ENCODE data around the gene TPCN2.

TPCN2 gene

GRCh38 chr11:69162505-69162904, 113.8 kb downstream of the TPCN2 start:
- Mint-ChIP-seq H3K27ac (no peak overlapping the region), H3K36me3 (peaks cover 6% of the 10 kb centered on the region), H3K9me3 (peaks cover 7% of the 10 kb centered on the region), H3K4me1 (peaks cover 11% of the 10 kb centered on the region), H3K27me3 (no peaks in the 10 kb centered on the region), H3K4me3 (no peak overlapping the region)

- peaks cover 7% of the 10 kb centered on the region for H3K9me3 Mint-ChIP-seq
- H3K4me1 Mint-ChIP-seq: peaks cover 11% of the 10 kb centered on the region
- no peaks in the 10 kb centered on the region for H3K27me3 Mint-ChIP-seq
- H3K36me3 Mint-ChIP-seq: peaks cover 6% of the 10 kb centered on the region
- no peak overlapping the region for H3K27ac Mint-ChIP-seq
- no peak overlapping the region for H3K4me3 Mint-ChIP-seq
Measured at GRCh38 chr11:69163842-69164241, 115.1 kb downstream of the TPCN2 start.

- peaks cover 6% of the 10 kb centered on the region for H3K36me3 Mint-ChIP-seq
- H3K4me3 Mint-ChIP-seq: no peak overlapping the region
- H3K4me1 Mint-ChIP-seq: peaks cover 11% of the 10 kb centered on the region
- peaks cover 7% of the 10 kb centered on the region for H3K9me3 Mint-ChIP-seq
- H3K27me3 Mint-ChIP-seq: no peaks in the 10 kb centered on the region
- no peak overlapping the region for H3K27ac Mint-ChIP-seq
Measured at GRCh38 chr11:69164824-69165223, 116.1 kb downstream of the TPCN2 start.

GRCh38 chr11:69165775-69166174, 117.0 kb downstream of the TPCN2 start:
- H3K36me3 Mint-ChIP-seq: peaks cover 6% of the 10 kb centered on the region
- no peak overlapping the region for H3K4me3 Mint-ChIP-seq
- no peak overlapping the region for H3K27ac Mint-ChIP-seq
- H3K9me3 Mint-ChIP-seq: peaks cover 7% of the 10 kb centered on the region
- peaks cover 11% of the 10 kb centered on the region for H3K4me1 Mint-ChIP-seq
- no peaks in the 10 kb centered on the region for H3K27me3 Mint-ChIP-seq

GRCh38 chr11:69166218-69167115, 117.7 kb downstream of the TPCN2 start:
- H3K4me3 Mint-ChIP-seq: peak overlapping the region; percentile 61
- H3K9me3 Mint-ChIP-seq: peaks cover 7% of the 10 kb centered on the region
- H3K27me3 Mint-ChIP-seq: no peaks in the 10 kb centered on the region
- H3K36me3 Mint-ChIP-seq: peaks cover 6% of the 10 kb centered on the region
- peak overlapping the region; percentile 78 for H3K27ac Mint-ChIP-seq
- H3K4me1 Mint-ChIP-seq: peaks cover 11% of the 10 kb centered on the region

GRCh38 chr11:69167130-69167915, 118.6 kb downstream of the TPCN2 start:
- H3K27ac Mint-ChIP-seq: no peak overlapping the region
- H3K9me3 Mint-ChIP-seq: peaks cover 7% of the 10 kb centered on the region
- peaks cover 16% of the 10 kb centered on the region for H3K4me1 Mint-ChIP-seq
- H3K4me3 Mint-ChIP-seq: no peak overlapping the region
- peaks cover 6% of the 10 kb centered on the region for H3K36me3 Mint-ChIP-seq
- H3K27me3 Mint-ChIP-seq: no peaks in the 10 kb centered on the region

GRCh38 chr11:69167916-69168691, 119.4 kb downstream of the TPCN2 start:
- no peak overlapping the region for H3K27ac Mint-ChIP-seq
- H3K27me3 Mint-ChIP-seq: no peaks in the 10 kb centered on the region

GRCh38 chr11:69169479-69169878, 120.7 kb downstream of the TPCN2 start:
- H3K4me1 Mint-ChIP-seq: peaks cover 16% of the 10 kb centered on the region
- no peak overlapping the region for H3K4me3 Mint-ChIP-seq
- H3K36me3 Mint-ChIP-seq: no peaks in the 10 kb centered on the region
- H3K27me3 Mint-ChIP-seq: no peaks in the 10 kb centered on the region
- H3K9me3 Mint-ChIP-seq: no peaks in the 10 kb centered on the region
- no peak overlapping the region for H3K27ac Mint-ChIP-seq

More at GRCh38 chr11:69167916-69168691, 119.4 kb downstream of the TPCN2 start:
- Mint-ChIP-seq H3K9me3 (peaks cover 3% of the 10 kb centered on the region), H3K4me3 (no peak overlapping the region), H3K4me1 (peaks cover 16% of the 10 kb centered on the region), H3K36me3 (peaks cover 3% of the 10 kb centered on the region)

- Mint-ChIP-seq H3K27me3 (no peaks in the 10 kb centered on the region), H3K36me3 (peaks cover 2% of the 10 kb centered on the region), H3K27ac (no peak overlapping the region), H3K4me1 (peaks cover 16% of the 10 kb centered on the region), H3K9me3 (no peaks in the 10 kb centered on the region), H3K4me3 (no peak overlapping the region)
Measured at GRCh38 chr11:69170704-69171103, 122.0 kb downstream of the TPCN2 start.

GRCh38 chr11:69171476-69172240, 122.9 kb downstream of the TPCN2 start:
- Mint-ChIP-seq H3K4me3 (no peak overlapping the region), H3K36me3 (peaks cover 2% of the 10 kb centered on the region), H3K4me1 (peaks cover 12% of the 10 kb centered on the region), H3K9me3 (no peaks in the 10 kb centered on the region), H3K27me3 (no peaks in the 10 kb centered on the region), H3K27ac (no peak overlapping the region)

GRCh38 chr11:69172674-69173073, 123.9 kb downstream of the TPCN2 start:
- peaks cover 5% of the 10 kb centered on the region for H3K4me1 Mint-ChIP-seq
- H3K4me3 Mint-ChIP-seq: no peak overlapping the region

GRCh38 chr11:69173331-69173730, 124.6 kb downstream of the TPCN2 start:
- Mint-ChIP-seq H3K4me1 (peaks cover 5% of the 10 kb centered on the region), H3K4me3 (no peak overlapping the region), H3K36me3 (peaks cover 2% of the 10 kb centered on the region), H3K9me3 (no peaks in the 10 kb centered on the region), H3K27me3 (no peaks in the 10 kb centered on the region), H3K27ac (no peak overlapping the region)

More at GRCh38 chr11:69172674-69173073, 123.9 kb downstream of the TPCN2 start:
- Mint-ChIP-seq H3K9me3 (no peaks in the 10 kb centered on the region), H3K27me3 (no peaks in the 10 kb centered on the region), H3K36me3 (peaks cover 2% of the 10 kb centered on the region), H3K27ac (no peak overlapping the region)

GRCh38 chr11:69173925-69174581, 125.3 kb downstream of the TPCN2 start:
- H3K27ac Mint-ChIP-seq: no peak overlapping the region
- peaks cover 2% of the 10 kb centered on the region for H3K36me3 Mint-ChIP-seq
- H3K4me1 Mint-ChIP-seq: peaks cover 5% of the 10 kb centered on the region
- H3K27me3 Mint-ChIP-seq: no peaks in the 10 kb centered on the region
- H3K9me3 Mint-ChIP-seq: no peaks in the 10 kb centered on the region
- no peak overlapping the region for H3K4me3 Mint-ChIP-seq

GRCh38 chr11:69174841-69175240, 126.1 kb downstream of the TPCN2 start:
- Mint-ChIP-seq H3K36me3 (peaks cover 2% of the 10 kb centered on the region), H3K4me1 (peaks cover 5% of the 10 kb centered on the region)

More at GRCh38 chr11:69174841-69175240, 126.1 kb downstream of the TPCN2 start:
- Mint-ChIP-seq H3K27ac (no peak overlapping the region), H3K27me3 (no peaks in the 10 kb centered on the region), H3K9me3 (no peaks in the 10 kb centered on the region), H3K4me3 (no peak overlapping the region)

Measured in activated naive CD4-positive, alpha-beta T cell treated with anti-CD3 and anti-CD28 coated beads, Interleukin-2, amount 50 U/mL, for 24 hours (primary cell).